ENCODE measurements around the gene CGB2. TPM values are rescaled to one million over a fixed set of nuclear protein-coding genes. Genes with fewer than 3 reads are reported as not detected.
A peak's percentile ranks its signal among the peaks of the same experiment; 100 is the strongest.

The CGB2 gene
- total and polyA plus RNA-seq, 5 experiments from 2014 or later, result not detected

DNA sequence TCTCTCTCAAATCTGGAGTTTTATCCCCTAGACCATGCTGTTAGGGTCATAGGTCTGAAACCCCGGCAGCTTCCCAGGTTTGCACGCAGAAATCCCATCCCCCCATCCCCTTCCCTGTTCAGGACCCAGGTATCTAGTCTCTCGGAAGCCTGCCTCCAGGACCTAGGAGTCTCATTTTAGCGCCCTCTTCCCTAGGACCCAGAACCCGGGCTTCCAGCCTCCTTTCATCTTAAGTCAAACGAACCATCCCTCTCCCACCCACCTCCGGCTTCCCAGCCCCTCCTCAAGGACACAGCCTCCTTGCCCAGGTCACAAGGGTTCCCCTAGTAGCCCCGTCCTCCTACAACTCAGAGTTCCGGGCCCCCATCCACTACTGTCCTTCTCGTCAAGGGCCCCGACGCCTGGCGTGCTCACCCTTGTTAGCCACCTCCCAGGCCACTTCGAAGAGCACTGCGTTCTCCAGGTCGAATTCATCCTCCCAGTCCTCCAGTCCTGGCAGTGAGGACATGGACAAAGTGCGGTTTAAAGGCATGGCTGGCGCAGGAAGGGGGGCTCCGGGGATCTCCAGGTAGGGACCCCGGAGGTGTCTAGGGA is 39.0 kb upstream of the CGB2 start:
- Mint-ChIP-seq H3K4me3 (peak overlapping the region; percentile 92 to 98 (median 94)), H3K4me1 (peaks cover 35 to 57% (median 39%) of the 10 kb centered on the region in 4 donors), H3K36me3 (peaks cover 0 to 21% (median 0%) of the 10 kb centered on the region in 3 donors), H3K27ac (peak overlapping the region; percentile 89 to 99 (median 98)), H3K27me3 (no peaks in the 10 kb centered on the region), H3K9me3 (no peaks in the 10 kb centered on the region)
- POLR2A ChIA-PET, result interaction anchor here (0.5 to 3.4 kb wide), 30 partner anchors 9 to 774 kb away, joined by 3 to 53 read pairs (median 4); partner anchors contain the start of genes AP2A1, BAX, BCL2L12 and CA11
- no peak for ATAC-seq
- DNase-seq, result no peak

DNA sequence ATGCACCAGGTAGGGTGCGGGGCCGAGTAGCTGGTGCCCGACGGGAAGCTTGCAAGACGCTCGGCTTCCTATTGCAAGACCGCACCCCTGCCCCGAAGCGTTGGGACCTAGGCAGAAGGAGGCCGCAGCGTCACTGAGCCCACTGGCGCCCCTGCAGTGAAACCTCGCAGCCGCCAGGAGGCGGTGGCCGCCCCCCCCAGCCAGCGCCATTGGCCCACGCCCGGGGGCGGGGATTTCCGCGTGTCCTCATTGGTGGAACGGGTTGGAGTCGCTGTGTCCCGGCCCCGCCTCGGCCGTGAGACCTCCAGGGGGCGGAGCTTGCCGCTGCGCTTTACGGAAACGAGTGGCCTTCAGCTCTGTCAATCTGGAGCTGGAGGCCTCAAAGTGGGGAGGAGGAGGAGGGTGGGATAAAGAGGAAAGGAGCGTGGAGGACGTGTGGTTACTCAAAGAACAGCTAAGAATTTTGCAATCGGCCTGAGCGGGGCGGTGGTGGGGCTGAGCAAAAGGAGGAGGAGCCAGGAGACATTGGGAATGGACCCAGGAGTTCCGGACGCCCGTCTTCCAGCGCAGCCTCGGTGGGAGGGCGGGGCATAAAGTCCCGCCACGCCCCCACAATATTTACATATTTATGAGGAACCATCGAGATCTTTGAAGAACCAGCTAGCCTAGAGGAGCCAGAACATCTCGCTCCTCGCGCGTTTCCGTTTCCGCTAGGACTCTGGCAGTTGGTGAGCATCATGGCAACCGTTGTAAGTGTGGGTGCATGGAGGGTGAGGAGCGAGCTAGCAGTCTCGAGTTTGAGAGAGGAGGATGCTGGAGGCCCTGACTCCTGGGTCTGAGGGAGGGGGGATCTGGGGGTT is 38.3 kb upstream of the CGB2 start, which contains the start of the genes GYS1 and RUVBL2:
Gene GYS1, minus strand, starts transcription at position 135 of the 860 bp plus-strand sequence. CDS start 197 bp downstream, outside the sequence.
Gene RUVBL2, plus strand, starts transcription at position 713 of the 860 bp plus-strand sequence. Its CDS starts 25 bp downstream, at position 738.
- DNase-seq (peak; percentile 98 to 100 (median 99)), ATAC-seq (peak; percentile 92)
- POLR2A ChIA-PET, result interaction anchor here (0.5 to 3.4 kb wide), 35 partner anchors 10 to 795 kb away, joined by 3 to 53 read pairs (median 4); partner anchors contain the start of genes AP2A1, BAX, BCL2L12 and CA11
- Mint-ChIP-seq H3K4me1 (peaks cover 33 to 63% (median 44%) of the 10 kb centered on the region in 4 donors), H3K9me3 (no peaks in the 10 kb centered on the region), H3K36me3 (peaks cover 0 to 15% (median 0%) of the 10 kb centered on the region in 3 donors), H3K27me3 (no peaks in the 10 kb centered on the region), H3K27ac (peak within 1 kb of the TSS; percentile 90 to 99 (median 98)), H3K4me3 (peak within 1 kb of the TSS; percentile 92 to 98 (median 94))

GRCh38 chr19:48994035-48994386 is 37.7 kb upstream of the CGB2 start:
- POLR2A ChIA-PET, result interaction anchor here (0.6 to 3.4 kb wide), 20 partner anchors 11 to 794 kb away, joined by 3 to 53 read pairs (median 5); partner anchors contain the start of genes FTL, LIN7B, NUCB1 and RPL18
- Mint-ChIP-seq H3K9me3 (no peaks in the 10 kb centered on the region), H3K27ac (peak overlapping the region; percentile 90 to 99 (median 98)), H3K4me1 (peaks cover 30 to 63% (median 44%) of the 10 kb centered on the region in 4 donors), H3K4me3 (peak overlapping the region; percentile 92 to 98 (median 94)), H3K36me3 (peaks cover 0 to 9% (median 0%) of the 10 kb centered on the region in 3 donors), H3K27me3 (no peaks in the 10 kb centered on the region)
- no peak for ATAC-seq
- no peak for DNase-seq

DNA sequence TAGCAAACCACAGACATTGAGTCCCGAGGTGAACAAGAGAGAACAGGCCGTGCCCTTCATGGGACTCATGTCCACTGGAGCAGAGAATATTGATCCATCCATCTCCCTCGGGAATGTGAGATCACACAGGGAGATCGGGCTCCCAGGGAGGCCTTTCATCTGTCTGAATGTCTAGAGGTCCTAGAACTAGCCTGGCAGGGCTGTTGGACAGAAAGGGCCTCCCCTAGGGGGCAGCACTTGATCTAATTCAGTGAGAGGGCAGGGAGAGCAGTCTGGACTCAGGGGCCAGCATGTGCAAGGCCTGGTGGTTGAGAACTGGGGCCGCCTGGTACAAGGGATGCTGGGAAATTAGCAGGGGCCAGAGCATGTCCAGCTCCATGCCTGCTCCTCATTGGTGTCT is 33.7 kb upstream of the CGB2 start:
- POLR2A ChIA-PET, result no interaction called here
- Mint-ChIP-seq H3K27ac (peak overlapping the region in 1 of 10 donors; percentile 81), H3K4me3 (no peak overlapping the region), H3K4me1 (peaks cover 13 to 44% (median 32%) of the 10 kb centered on the region in 4 donors), H3K36me3 (peaks cover 0 to 12% (median 2%) of the 10 kb centered on the region in 3 donors), H3K9me3 (no peaks in the 10 kb centered on the region), H3K27me3 (no peaks in the 10 kb centered on the region)
- peak in 5 of 10 donors; percentile 17 to 28 (median 22) for DNase-seq
- ATAC-seq, result no peak

DNA sequence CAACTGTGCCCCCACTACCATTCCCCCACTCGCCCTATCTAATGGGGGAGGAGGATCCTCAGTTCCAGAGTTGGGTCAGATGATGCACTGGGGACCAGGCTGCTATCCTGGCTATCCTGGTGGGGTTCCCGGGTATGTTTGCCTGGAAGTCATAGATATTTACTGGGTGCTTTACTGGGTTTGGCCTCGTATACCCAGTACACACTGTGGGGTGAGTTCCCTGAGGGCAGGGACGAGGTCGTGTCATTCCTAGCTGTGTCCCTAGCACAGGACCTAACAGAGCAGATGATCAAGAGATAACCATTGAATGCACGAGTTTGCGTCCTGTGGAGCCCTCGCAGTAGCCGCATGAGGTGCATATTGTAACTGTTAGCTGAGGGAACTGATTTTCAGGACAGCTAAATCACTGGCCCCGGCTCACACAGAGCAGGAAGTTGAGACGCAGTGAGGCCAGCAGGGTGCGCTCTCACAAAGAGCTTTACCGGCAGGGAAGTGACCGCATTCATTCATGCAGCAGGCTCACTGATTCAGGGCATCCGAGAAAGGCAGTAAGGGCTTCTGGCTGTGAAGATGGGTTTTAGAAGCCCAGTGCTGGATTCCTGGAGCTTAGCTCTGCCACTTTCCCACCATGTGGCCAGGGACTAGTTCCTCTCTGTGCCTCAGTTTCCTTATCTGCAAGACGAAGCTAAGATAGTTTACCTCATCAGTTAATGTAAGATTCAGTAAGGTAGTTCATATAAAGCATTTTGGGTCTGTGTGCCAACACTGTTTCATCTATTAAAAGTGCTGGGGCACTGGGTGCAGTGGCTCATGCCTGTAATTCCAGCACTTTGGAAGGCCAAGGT is 32.0 kb upstream of the CGB2 start:
- peaks cover 8 to 30% (median 20%) of the 10 kb centered on the region in 4 donors for H3K4me1 Mint-ChIP-seq
- H3K36me3 Mint-ChIP-seq, result peaks cover 0 to 28% (median 2%) of the 10 kb centered on the region in 3 donors
- DNase-seq (peak; percentile 38 to 77 (median 54)), ATAC-seq (peak; percentile 87 to 89)
- no peaks in the 10 kb centered on the region for H3K27me3 Mint-ChIP-seq
- POLR2A ChIA-PET, result no interaction called here
- H3K27ac Mint-ChIP-seq, result peak overlapping the region in 4 of 10 donors; percentile 0 to 70 (median 54)
- H3K4me3 Mint-ChIP-seq, result no peak overlapping the region
- no peaks in the 10 kb centered on the region for H3K9me3 Mint-ChIP-seq

- no peaks in the 10 kb centered on the region for H3K9me3 Mint-ChIP-seq
- peaks cover 0 to 54% (median 12%) of the 10 kb centered on the region in 3 donors for H3K36me3 Mint-ChIP-seq
- peaks cover 0 to 9% (median 6%) of the 10 kb centered on the region in 4 donors for H3K4me1 Mint-ChIP-seq
- DNase-seq (no peak), ATAC-seq (no peak)
- H3K27me3 Mint-ChIP-seq, result no peaks in the 10 kb centered on the region
- POLR2A ChIA-PET, result interaction anchor here (0.7 kb wide), 1 partner anchor 19 kb away, joined by 4 read pairs; no protein-coding TSS in a partner anchor
- no peak overlapping the region for H3K27ac Mint-ChIP-seq
- no peak overlapping the region for H3K4me3 Mint-ChIP-seq
Measured at GRCh38 chr19:49004133-49004532, 27.6 kb upstream of the CGB2 start.

DNA sequence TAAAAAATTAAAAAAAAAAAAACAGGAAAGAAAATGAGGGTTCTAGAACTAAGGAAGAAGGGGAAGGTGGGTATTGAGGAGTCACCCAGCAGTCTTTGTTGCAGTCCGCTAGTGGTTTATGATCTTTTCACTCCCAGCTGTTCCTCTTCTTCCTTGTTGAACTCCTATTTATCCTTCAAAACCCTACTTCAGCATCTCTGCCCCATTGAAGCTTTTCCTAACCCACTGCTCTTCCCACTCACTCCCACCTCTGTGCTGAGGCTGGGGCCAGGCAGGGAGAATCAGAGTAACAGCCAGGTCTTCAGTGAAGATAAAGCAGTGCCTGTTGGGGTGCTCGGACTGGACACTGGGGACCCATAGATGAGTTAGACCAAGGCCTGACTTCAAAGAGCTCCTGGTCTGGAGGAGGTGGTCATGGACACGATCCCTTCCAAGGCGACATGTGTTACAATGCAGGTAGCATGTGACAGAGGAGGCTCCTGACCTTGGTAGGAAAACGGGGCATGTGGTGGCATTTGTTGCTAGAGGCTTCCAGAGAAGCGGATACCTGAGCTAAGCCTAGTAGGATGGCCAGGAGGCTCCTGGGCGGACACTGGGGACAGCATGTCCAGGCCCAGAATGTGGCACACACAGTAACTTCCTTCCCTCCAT is 26.6 kb upstream of the CGB2 start:
- Mint-ChIP-seq H3K4me1 (no peaks in the 10 kb centered on the region), H3K27ac (peak overlapping the region in 1 of 10 donors; percentile 43), H3K4me3 (peak overlapping the region in 1 of 10 donors; percentile 51), H3K9me3 (no peaks in the 10 kb centered on the region), H3K36me3 (peaks cover 0 to 57% (median 10%) of the 10 kb centered on the region in 3 donors), H3K27me3 (no peaks in the 10 kb centered on the region)
- DNase-seq (no peak), ATAC-seq (no peak)
- POLR2A ChIA-PET, result interaction anchor here (0.7 kb wide), 1 partner anchor 20 kb away, joined by 4 read pairs; no protein-coding TSS in a partner anchor

DNA sequence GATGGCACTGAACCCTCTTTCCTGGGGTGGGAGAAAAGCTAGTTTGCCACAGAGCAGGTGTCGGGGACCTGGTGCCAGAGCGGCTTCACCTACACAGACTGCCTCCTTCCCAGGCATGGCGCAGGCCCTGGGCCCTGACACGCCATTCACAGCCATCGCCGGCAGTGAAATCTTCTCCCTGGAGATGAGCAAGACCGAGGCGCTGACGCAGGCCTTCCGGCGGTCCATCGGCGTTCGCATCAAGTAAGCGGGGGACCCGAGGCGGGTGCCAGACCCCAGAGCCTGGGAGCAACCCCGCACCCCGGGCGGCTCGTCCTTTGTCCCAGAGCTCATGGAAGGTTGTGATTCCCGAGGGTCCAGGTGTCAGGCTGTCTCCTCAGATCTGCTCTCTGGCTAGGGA is 24.8 kb upstream of the CGB2 start:
- Mint-ChIP-seq H3K27me3 (no peaks in the 10 kb centered on the region), H3K36me3 (peaks cover 0 to 70% (median 13%) of the 10 kb centered on the region in 3 donors), H3K4me3 (no peak overlapping the region), H3K4me1 (no peaks in the 10 kb centered on the region), H3K9me3 (no peaks in the 10 kb centered on the region), H3K27ac (no peak overlapping the region)
- POLR2A ChIA-PET, result no interaction called here
- no peak for ATAC-seq
- DNase-seq, result no peak

- no peak for ATAC-seq
- POLR2A ChIA-PET, result interaction anchor here (0.9 to 1.2 kb wide), 2 partner anchors 16 to 46 kb away, joined by 3 to 7 read pairs; partner anchors contain the start of genes GYS1 and RUVBL2
Measured at GRCh38 chr19:49009828-49010227, 21.9 kb upstream of the CGB2 start.

GRCh38 chr19:49010453-49010852 is 21.2 kb upstream of the CGB2 start:
- H3K27me3 Mint-ChIP-seq, result no peaks in the 10 kb centered on the region
- H3K27ac Mint-ChIP-seq, result peak overlapping the region in 1 of 10 donors; percentile 11
- DNase-seq (no peak), ATAC-seq (no peak)
- H3K4me1 Mint-ChIP-seq, result no peaks in the 10 kb centered on the region
- H3K9me3 Mint-ChIP-seq, result no peaks in the 10 kb centered on the region
- no peak overlapping the region for H3K4me3 Mint-ChIP-seq
- POLR2A ChIA-PET, result interaction anchor here (1.2 kb wide), 1 partner anchor 46 kb away, joined by 3 read pairs; no protein-coding TSS in a partner anchor
- H3K36me3 Mint-ChIP-seq, result peaks cover 0 to 47% (median 8%) of the 10 kb centered on the region in 3 donors

More at GRCh38 chr19:49009828-49010227, 21.9 kb upstream of the CGB2 start:
- Mint-ChIP-seq H3K9me3 (no peaks in the 10 kb centered on the region), H3K4me3 (no peak overlapping the region), H3K36me3 (peaks cover 0 to 50% (median 13%) of the 10 kb centered on the region in 3 donors), H3K27ac (no peak overlapping the region), H3K27me3 (no peaks in the 10 kb centered on the region), H3K4me1 (no peaks in the 10 kb centered on the region)
- no peak for DNase-seq

GRCh38 chr19:49011194-49011593 is 20.5 kb upstream of the CGB2 start:
- Mint-ChIP-seq H3K27ac (no peak overlapping the region), H3K36me3 (peaks cover 0 to 43% (median 7%) of the 10 kb centered on the region in 3 donors), H3K9me3 (no peaks in the 10 kb centered on the region), H3K4me3 (no peak overlapping the region), H3K27me3 (no peaks in the 10 kb centered on the region), H3K4me1 (no peaks in the 10 kb centered on the region)
- ATAC-seq (no peak), DNase-seq (no peak)
- POLR2A ChIA-PET, result no interaction called here

Measured in naive thymus-derived CD8-positive, alpha-beta T cell (primary cell).